OCI-LY3 (cell line): ENCODE measurements around the gene PICK1.

Experiments used
- CTCF ChIP-seq: fragments of 200-600, 300-600 bp; sonication (generic); IDR thresholded peaks from 2 replicates; pipeline ENCODE4 v1.5.1; 2014; ENCODE audit warnings: antibody characterized with exemption, low read length, low read depth
- EZH2phosphoT487 ChIP-seq: fragments of 200-600 bp; shearing (Covaris generic); IDR thresholded peaks from 2 replicates; pipeline ENCODE4 v1.6.1; 2018; ENCODE audit warnings: antibody characterized with exemption, mixed run types, low read depth

GRCh38 chr22:38081636-38081940 is 24.4 kb downstream of the PICK1 start:
- TF ChIP-seq CTCF (no peak), EZH2phosphoT487 (no peak)
